NT2/D1 (cell line): Measurements from ENCODE around the gene BACE2.

Experiments used
- SUZ12 ChIP-seq: IDR thresholded peaks from 2 replicates; pipeline ENCODE4 v1.6.1; 2011; ENCODE audit not compliant: insufficient read length, insufficient read depth; ENCODE audit errors: extremely low read depth
- YY1 ChIP-seq: IDR thresholded peaks from 2 replicates; pipeline ENCODE4 v1.6.1; 2011; ENCODE audit not compliant: insufficient read length, insufficient read depth
- ZNF274 ChIP-seq: IDR thresholded peaks from 2 replicates; pipeline ENCODE4 v1.6.1; 2011; ENCODE audit warnings: mild to moderate bottlenecking, low read depth, low read length

DNA sequence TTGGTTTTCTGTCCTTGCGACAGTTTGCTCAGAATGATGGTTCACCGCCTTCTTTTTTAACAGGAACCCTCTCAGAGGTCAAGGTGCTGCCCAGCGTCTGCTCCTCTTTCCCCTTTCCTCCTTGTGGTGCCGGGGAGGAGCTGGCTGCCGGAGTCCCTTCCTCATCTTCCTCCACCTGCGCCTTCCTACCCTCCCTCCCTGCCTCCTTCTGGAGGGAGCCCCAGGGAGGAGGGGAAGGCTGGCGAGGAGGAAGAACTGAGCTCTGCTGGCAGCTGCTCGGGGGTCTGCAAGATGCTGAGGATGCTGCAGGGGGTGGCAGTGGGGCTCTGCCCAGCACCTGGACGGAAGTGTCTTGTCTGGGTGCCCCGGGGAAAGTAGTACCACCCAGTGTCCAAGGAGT lies 31.2 kb downstream of the BACE2 start:
- no peak for TF ChIP-seq YY1
- no peak for TF ChIP-seq SUZ12
- TF ChIP-seq ZNF274: no peak
